ENCODE data around the gene ST8SIA2.

- no peak for TF ChIP-seq POLR2A (IDR thresholded peaks at IDR 0.05)
- TF ChIP-seq POLR2AphosphoS5 (IDR thresholded peaks at IDR 0.05), result no peak
- no peak for TF ChIP-seq CTCF (IDR thresholded peaks at IDR 0.05)
- no peak for TF ChIP-seq EP300 (IDR thresholded peaks at IDR 0.05)
Observed at GRCh38 chr15:92346063-92346462, 47.6 kb upstream of the ST8SIA2 start.

Data from suprapubic skin (tissue), 4 donors.